ENCODE results near the gene PIWIL4.

PIWIL4 gene

DNA sequence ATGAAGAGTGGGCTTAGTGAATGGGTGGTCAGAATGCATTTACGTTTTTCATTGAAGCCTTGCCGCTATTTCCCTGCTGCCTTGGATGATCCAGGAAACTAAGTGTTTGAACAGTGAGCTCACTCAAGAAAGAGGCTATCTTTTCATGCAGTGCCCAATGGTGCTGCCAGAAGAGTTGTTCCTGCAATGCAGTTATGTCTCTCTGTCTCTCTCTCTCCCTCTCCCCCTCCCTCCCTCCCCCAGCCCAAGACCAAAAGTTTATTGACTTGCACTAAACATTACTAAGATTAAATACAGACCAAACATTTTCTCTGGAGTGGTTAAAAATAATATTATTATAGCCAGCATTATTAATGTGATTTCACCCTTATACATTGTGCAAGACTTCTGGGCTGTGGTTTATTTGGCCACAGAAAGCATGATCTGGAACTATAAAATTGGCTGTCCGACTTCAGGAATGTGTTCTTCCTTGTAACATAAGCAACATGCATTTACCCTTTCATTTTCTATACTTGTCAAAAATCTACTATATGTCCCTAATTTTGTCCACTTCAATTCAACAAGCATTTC lies 30.1 kb upstream of the PIWIL4 start:
- Histone ChIP-seq H3K9me3 (ENCODE audit: insufficient read depth, low read depth, low read length) (no peaks in the 10 kb centered on the region), H3K9me2 (replicated peaks; ENCODE audit: low read depth, low read length) (no peaks in the 10 kb centered on the region), H3F3A (ENCODE audit: low read depth) (no peaks in the 10 kb centered on the region), H3K27me3 (ENCODE audit: insufficient read depth, low read length, poor library complexity, severe bottlenecking) (no peaks in the 10 kb centered on the region), H3K79me2 (ENCODE audit: insufficient read depth, low read length) (no peaks in the 10 kb centered on the region), H3K9ac (ENCODE audit: low read depth, low read length, poor library complexity, severe bottlenecking) (no peak overlapping the region), H3K4me1 (ENCODE audit: insufficient read depth, low read length, poor library complexity, severe bottlenecking) (peaks cover 5% of the 10 kb centered on the region), H2AFZ (ENCODE audit: low read length) (no peak overlapping the region), H4K20me1 (ENCODE audit: insufficient read depth, low read length, poor library complexity, severe bottlenecking) (no peaks in the 10 kb centered on the region), H3K36me3 (ENCODE audit: insufficient read depth, low read length) (no peaks in the 10 kb centered on the region), H3K4me3 (ENCODE audit: low read length, poor library complexity, severe bottlenecking) (no peak overlapping the region), H3K4me2 (ENCODE audit: low read depth, low read length, poor library complexity, severe bottlenecking) (no peak overlapping the region)
- TF ChIP-seq, protein P1, sequence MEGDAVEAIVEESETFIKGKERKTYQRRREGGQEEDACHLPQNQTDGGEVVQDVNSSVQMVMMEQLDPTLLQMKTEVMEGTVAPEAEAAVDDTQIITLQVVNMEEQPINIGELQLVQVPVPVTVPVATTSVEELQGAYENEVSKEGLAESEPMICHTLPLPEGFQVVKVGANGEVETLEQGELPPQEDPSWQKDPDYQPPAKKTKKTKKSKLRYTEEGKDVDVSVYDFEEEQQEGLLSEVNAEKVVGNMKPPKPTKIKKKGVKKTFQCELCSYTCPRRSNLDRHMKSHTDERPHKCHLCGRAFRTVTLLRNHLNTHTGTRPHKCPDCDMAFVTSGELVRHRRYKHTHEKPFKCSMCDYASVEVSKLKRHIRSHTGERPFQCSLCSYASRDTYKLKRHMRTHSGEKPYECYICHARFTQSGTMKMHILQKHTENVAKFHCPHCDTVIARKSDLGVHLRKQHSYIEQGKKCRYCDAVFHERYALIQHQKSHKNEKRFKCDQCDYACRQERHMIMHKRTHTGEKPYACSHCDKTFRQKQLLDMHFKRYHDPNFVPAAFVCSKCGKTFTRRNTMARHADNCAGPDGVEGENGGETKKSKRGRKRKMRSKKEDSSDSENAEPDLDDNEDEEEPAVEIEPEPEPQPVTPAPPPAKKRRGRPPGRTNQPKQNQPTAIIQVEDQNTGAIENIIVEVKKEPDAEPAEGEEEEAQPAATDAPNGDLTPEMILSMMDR (conservative IDR thresholded peaks at IDR 0.05; ENCODE audit: low read length), result no peak
- no peak for TF ChIP-seq EZH2phosphoT487 (IDR thresholded peaks at IDR 0.05; ENCODE audit: borderline replicate concordance)

- H3K4me2 ChIP-seq (ENCODE audit: low read depth, low read length, poor library complexity, severe bottlenecking), result peak overlapping the region; percentile 19
- peaks cover 13% of the 10 kb centered on the region for H3K4me1 ChIP-seq (ENCODE audit: insufficient read depth, low read length, poor library complexity, severe bottlenecking)
- no peak overlapping the region for H3K9ac ChIP-seq (ENCODE audit: low read depth, low read length, poor library complexity, severe bottlenecking)
- H2AFZ ChIP-seq (ENCODE audit: low read length), result peak overlapping the region; percentile 48; the same call in 1 of the 2 replicates
- no peaks in the 10 kb centered on the region for H3K27me3 ChIP-seq (ENCODE audit: insufficient read depth, low read length, poor library complexity, severe bottlenecking)
- peaks cover 8% of the 10 kb centered on the region for H3K79me2 ChIP-seq (ENCODE audit: insufficient read depth, low read length)
- no peak overlapping the region for H3K4me3 ChIP-seq (ENCODE audit: low read length, poor library complexity, severe bottlenecking)
- no peaks in the 10 kb centered on the region for H3F3A ChIP-seq (ENCODE audit: low read depth)
- H3K36me3 ChIP-seq (ENCODE audit: insufficient read depth, low read length), result no peaks in the 10 kb centered on the region
- no peaks in the 10 kb centered on the region for H3K9me2 ChIP-seq (replicated peaks; ENCODE audit: low read depth, low read length)
- no peaks in the 10 kb centered on the region for H4K20me1 ChIP-seq (ENCODE audit: insufficient read depth, low read length, poor library complexity, severe bottlenecking)
- no peaks in the 10 kb centered on the region for H3K9me3 ChIP-seq (ENCODE audit: insufficient read depth, low read depth, low read length)
- no peak for TF ChIP-seq EZH2phosphoT487 (IDR thresholded peaks at IDR 0.05; ENCODE audit: borderline replicate concordance)
- TF ChIP-seq, protein P1 (conservative IDR thresholded peaks at IDR 0.05; ENCODE audit: low read length), result no peak
These were observed 27.7 kb upstream of the PIWIL4 start for GRCh38 chr11:94539420-94539819.

GRCh38 chr11:94543695-94544645 lies 23.2 kb upstream of the PIWIL4 start, which contains the start of gene FUT4:
Gene FUT4, plus strand, starts transcription at chr11:94543921. Its CDS starts 213 bp downstream, at chr11:94544134.
- Histone ChIP-seq H3K9me3 (ENCODE audit: insufficient read depth, low read depth, low read length) (no peaks in the 10 kb centered on the region), H3K9me2 (replicated peaks; ENCODE audit: low read depth, low read length) (no peaks in the 10 kb centered on the region), H2AFZ (ENCODE audit: low read length) (peak within 1 kb of the TSS; percentile 82), H3K4me1 (ENCODE audit: insufficient read depth, low read length, poor library complexity, severe bottlenecking) (peaks cover 45% of the 10 kb centered on the region), H3K79me2 (ENCODE audit: insufficient read depth, low read length) (peaks cover 54% of the 10 kb centered on the region), H3K4me3 (ENCODE audit: low read length, poor library complexity, severe bottlenecking) (peak within 1 kb of the TSS; percentile 74), H3F3A (ENCODE audit: low read depth) (no peaks in the 10 kb centered on the region), H3K4me2 (ENCODE audit: low read depth, low read length, poor library complexity, severe bottlenecking) (peak within 1 kb of the TSS; percentile 76), H3K27me3 (ENCODE audit: insufficient read depth, low read length, poor library complexity, severe bottlenecking) (no peaks in the 10 kb centered on the region), H3K36me3 (ENCODE audit: insufficient read depth, low read length) (no peaks in the 10 kb centered on the region), H4K20me1 (ENCODE audit: insufficient read depth, low read length, poor library complexity, severe bottlenecking) (peaks cover 42% of the 10 kb centered on the region), H3K9ac (ENCODE audit: low read depth, low read length, poor library complexity, severe bottlenecking) (peak within 1 kb of the TSS; percentile 85)
- TF ChIP-seq, protein P1 (conservative IDR thresholded peaks at IDR 0.05; ENCODE audit: low read length), result no peak
- no peak for TF ChIP-seq EZH2phosphoT487 (IDR thresholded peaks at IDR 0.05; ENCODE audit: borderline replicate concordance)
